GM12892 (cell line): ENCODE results near the gene COL6A3.

ENCODE experiments used
- POLR2A ChIP-seq: IDR thresholded peaks from 2 replicates; pipeline ENCODE4 v1.6.1; 2011; ENCODE audit warnings: low read depth, low read length, control low read depth
- POLR2AphosphoS5 ChIP-seq: IDR thresholded peaks from 2 replicates; pipeline ENCODE4 v1.6.1; 2011; ENCODE audit warnings: low read depth, low read length, control low read depth
- TAF1 ChIP-seq: IDR thresholded peaks from 2 replicates; pipeline ENCODE4 v1.6.1; 2011; ENCODE audit warnings: low read depth, mild to moderate bottlenecking, control low read depth, low read length, borderline replicate concordance

- no peak for TF ChIP-seq POLR2A
- no peak for TF ChIP-seq POLR2AphosphoS5
- TF ChIP-seq TAF1: no peak
Measured at GRCh38 chr2:237371856-237372255, 42.1 kb downstream of the COL6A3 start.
